ENCODE results near the gene DNAJC24.
"Not testable (repeated sequence)": the region's sequence is repeated elsewhere in the genome, so short reads cannot be mapped to it uniquely, and the experiment has no call there.

Gene DNAJC24, protein sequence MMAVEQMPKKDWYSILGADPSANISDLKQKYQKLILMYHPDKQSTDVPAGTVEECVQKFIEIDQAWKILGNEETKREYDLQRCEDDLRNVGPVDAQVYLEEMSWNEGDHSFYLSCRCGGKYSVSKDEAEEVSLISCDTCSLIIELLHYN

DNA sequence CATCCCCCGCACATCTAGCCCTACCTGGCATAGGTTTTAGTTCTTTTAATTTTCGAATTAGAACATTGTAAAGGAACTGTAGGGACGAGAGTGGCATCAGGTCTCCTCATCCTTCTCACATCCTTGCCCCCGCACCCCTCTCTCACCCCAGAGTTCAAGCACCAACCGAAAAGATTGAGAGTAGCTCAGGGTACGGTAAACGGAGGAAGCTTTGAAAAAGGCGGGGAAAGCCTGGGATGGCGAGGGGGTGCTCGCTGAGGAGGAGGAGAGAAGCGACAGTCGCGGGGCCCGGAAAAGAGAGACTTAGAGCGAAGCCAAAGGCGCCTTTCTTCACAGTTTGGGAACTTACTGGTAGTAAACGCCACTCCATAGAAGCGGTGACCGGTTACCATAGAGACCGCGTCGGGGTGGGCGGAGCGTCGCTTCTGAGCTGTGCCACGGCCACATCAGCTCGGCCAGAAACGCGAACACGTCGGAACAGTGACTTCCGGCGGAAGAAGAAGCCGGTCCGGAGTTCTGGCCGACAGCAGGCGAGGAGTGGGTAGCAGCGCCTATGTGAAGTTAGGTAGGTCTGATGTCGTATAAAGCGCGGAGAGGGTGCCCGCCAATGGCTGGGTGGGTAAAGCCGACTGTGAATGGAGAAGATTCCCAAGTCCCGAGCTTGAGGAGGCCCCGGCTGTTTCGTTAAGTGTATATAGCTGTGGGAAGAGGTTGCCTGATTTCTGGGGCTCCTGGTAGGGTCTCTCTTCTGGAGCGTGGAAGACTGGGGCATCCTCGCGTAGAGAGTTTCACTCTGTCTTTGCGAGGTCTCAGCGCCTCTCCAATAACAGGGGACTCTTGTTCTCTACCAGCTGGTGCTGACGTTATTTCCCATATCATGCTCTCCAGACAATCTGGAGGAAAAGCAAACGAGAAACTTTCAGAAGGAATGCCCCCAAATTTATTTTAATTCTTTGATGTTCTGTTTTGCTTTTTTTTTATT is at the start of gene DNAJC24, which contains the start of gene DCDC1:
Gene DNAJC24, plus strand, starts transcription at position 513 of the 982 bp plus-strand sequence. CDS start 889 bp downstream, outside the sequence.
Gene DCDC1, minus strand, starts transcription at position 392 of the 982 bp plus-strand sequence. CDS start 41,459 bp downstream, outside the sequence.
- Histone ChIP-seq H3K4me1 (no peaks in the 10 kb centered on the region), H3K27me3 (ENCODE audit: low read depth) (0 out of 2 replicates have a peak, but pooled peaks cover 4% of the 10 kb centered on the region), H3K9me3 (no peaks in the 10 kb centered on the region), H3K4me3 (peak within 1 kb of the TSS; percentile 60), H3K36me3 (replicated peaks) (no peaks in the 10 kb centered on the region)
- DNase-seq (ENCODE audit: low spot score in 2 of 2): peak; percentile 84 to 95
- in situ Hi-C loops (cut with MboI; ENCODE audit: low sequenced_read_pairs): no loop called here

DNA sequence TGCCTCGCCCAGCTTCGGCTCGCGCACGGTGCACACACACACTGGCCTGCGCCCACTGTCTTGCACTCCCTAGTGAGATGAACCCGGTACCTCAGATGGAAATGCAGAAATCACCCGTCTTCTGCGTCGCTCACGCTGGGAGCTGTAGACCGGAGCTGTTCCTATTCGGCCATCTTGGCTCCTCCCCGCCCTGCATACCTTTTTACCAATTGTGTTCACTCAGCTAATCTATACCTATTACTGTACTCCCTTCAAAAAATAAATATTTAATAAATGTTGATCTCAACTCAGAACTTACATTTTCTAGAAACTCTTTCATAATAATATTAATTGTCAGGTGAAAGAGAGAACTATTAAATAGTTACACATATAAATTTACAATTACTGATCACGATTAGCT is 48.2 kb upstream of the DNAJC24 start:
- H3K4me1 ChIP-seq; H3K9me3 ChIP-seq; DNase-seq (ENCODE audit: low spot score in 2 of 2); in situ Hi-C loops (cut with MboI; ENCODE audit: low sequenced_read_pairs); H3K4me3 ChIP-seq; H3K27me3 ChIP-seq (ENCODE audit: low read depth); H3K36me3 ChIP-seq (replicated peaks): not testable (repeated sequence)

DNA sequence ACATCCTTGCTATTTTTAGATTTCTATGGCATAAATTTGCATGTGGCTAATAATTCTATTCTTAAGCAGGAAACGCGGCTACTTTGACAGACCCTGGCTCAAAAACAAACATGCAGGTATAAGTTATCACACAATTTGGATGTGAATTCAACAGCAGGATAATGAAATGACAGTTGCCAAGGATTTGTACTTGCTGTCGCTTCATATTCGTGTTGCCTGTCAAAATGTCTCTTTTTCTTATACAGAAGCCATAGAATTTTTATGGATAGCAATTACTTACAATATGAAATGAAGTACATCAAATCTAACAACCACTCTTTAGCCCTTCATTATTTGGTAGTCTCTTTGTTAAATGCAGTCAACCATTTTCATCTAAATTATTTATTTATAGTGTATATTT is 46.5 kb upstream of the DNAJC24 start:
- no peak for DNase-seq (ENCODE audit: low spot score in 2 of 2)
- Histone ChIP-seq H3K9me3 (no peaks in the 10 kb centered on the region), H3K36me3 (replicated peaks) (no peaks in the 10 kb centered on the region), H3K4me3 (no peak overlapping the region), H3K4me1 (no peaks in the 10 kb centered on the region), H3K27me3 (ENCODE audit: low read depth) (no peaks in the 10 kb centered on the region)
- in situ Hi-C loops (cut with MboI; ENCODE audit: low sequenced_read_pairs): no loop called here

DNA sequence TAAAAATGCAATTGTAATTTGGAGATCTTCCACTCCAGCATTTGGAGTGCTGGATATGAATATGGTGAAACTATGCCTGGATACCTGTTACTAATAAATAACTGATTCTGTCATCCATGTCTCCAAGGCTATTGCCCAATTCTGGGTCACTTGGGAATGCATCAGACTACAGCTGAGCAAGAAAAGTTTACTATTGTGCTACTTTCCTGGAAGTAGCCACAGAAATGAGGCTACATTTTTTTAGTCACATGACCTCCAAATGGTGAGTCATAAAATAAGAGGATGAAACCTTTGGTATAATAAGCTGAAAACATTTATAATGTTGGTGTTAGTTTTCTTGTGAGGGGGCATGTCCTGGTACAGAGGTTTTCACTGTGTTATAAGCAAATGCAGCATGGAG is 44.5 kb upstream of the DNAJC24 start:
- in situ Hi-C loops (cut with MboI; ENCODE audit: low sequenced_read_pairs): no loop called here

DNA sequence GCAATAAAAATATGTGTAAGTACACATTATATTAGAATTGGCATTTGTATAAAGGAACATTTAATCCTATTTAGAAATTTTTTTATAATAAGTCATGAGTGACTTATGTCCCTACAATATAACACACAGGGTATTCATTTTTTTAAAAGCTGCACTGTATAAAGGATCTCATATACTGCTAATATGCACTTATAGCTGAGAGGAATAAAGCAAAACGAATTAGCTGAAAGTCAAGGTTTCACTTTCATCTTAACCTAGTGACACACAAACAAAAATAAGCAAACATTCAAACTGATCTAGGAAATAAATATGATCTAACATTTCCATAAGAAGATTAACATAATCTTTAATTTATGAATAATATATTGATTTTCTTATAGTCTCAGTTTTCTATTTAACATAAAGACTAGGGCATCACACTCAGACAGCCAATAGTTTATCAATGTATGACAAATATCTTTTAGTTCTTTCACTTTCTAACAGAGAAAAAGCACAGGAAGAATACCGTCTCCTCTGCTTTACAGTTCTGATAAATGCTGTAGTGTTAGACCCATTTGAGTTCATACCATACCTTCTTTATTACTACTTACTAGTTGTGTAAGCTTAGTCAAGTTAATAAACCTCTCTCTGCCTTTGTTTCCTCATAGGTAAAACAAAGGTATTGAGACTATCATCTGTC is 43.1 kb upstream of the DNAJC24 start:
- H3K4me3 ChIP-seq: no peak overlapping the region
- in situ Hi-C loops (cut with MboI; ENCODE audit: low sequenced_read_pairs): no loop called here
- no peaks in the 10 kb centered on the region for H3K27me3 ChIP-seq (ENCODE audit: low read depth)
- H3K9me3 ChIP-seq: no peaks in the 10 kb centered on the region
- no peaks in the 10 kb centered on the region for H3K36me3 ChIP-seq (replicated peaks)
- no peak for DNase-seq (ENCODE audit: low spot score in 2 of 2)
- no peaks in the 10 kb centered on the region for H3K4me1 ChIP-seq

More for the DNA sequence above, 44.5 kb upstream of the DNAJC24 start:
- Histone ChIP-seq H3K27me3 (ENCODE audit: low read depth) (no peaks in the 10 kb centered on the region), H3K9me3 (no peaks in the 10 kb centered on the region), H3K36me3 (replicated peaks) (no peaks in the 10 kb centered on the region), H3K4me3 (no peak overlapping the region), H3K4me1 (no peaks in the 10 kb centered on the region)
- DNase-seq (ENCODE audit: low spot score in 2 of 2): no peak

DNA sequence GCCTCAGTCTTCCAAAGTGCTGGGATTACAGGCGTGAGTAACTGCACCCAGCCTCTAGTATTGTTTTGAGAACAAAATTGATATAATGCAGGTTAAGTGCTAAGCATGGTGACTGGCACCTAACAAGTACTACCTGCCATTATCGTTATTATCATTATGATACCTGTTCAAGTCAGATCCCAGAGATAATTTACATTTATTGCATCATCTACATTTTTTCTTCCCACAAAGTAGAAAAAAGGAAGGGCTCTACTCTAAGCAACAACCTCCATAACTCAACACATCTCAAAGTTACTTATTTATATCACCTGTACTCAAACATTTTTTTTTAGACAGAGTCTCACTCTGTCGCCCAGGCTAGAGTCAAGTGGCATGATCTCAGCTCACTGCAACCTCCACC is 42.2 kb upstream of the DNAJC24 start:
- H3K4me3 ChIP-seq: no peak overlapping the region
- no peak for DNase-seq (ENCODE audit: low spot score in 2 of 2)

DNA sequence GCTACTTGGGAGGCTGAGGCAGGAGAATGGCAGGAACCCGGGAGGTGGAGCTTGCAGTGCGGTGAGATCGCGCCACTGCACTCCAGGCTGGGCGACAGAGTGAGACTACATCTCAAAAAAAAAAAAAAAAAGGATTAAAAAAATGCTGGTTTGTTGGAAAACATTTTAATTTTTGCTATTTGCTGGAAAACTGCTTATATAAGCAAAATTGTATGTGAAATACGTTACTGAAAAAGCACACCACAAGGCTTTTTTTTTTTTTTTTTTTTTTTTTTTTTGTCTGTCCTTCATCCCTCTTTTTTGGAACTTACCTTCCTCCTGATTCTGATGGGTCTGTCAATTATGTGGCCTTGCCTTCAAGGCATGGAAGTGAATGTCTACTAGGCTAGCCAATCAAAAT is 41.0 kb upstream of the DNAJC24 start:
- H3K27me3 ChIP-seq (ENCODE audit: low read depth): no peaks in the 10 kb centered on the region
- H3K9me3 ChIP-seq: no peaks in the 10 kb centered on the region
- no peaks in the 10 kb centered on the region for H3K36me3 ChIP-seq (replicated peaks)
- H3K4me3 ChIP-seq: no peak overlapping the region
- in situ Hi-C loops (cut with MboI; ENCODE audit: low sequenced_read_pairs): no loop called here
- DNase-seq (ENCODE audit: low spot score in 2 of 2): no peak
- H3K4me1 ChIP-seq: no peaks in the 10 kb centered on the region

More for the DNA sequence above, 42.2 kb upstream of the DNAJC24 start:
- H3K4me1 ChIP-seq: no peaks in the 10 kb centered on the region
- H3K36me3 ChIP-seq (replicated peaks): no peaks in the 10 kb centered on the region
- in situ Hi-C loops (cut with MboI; ENCODE audit: low sequenced_read_pairs): no loop called here
- no peaks in the 10 kb centered on the region for H3K9me3 ChIP-seq
- H3K27me3 ChIP-seq (ENCODE audit: low read depth): no peaks in the 10 kb centered on the region

DNA sequence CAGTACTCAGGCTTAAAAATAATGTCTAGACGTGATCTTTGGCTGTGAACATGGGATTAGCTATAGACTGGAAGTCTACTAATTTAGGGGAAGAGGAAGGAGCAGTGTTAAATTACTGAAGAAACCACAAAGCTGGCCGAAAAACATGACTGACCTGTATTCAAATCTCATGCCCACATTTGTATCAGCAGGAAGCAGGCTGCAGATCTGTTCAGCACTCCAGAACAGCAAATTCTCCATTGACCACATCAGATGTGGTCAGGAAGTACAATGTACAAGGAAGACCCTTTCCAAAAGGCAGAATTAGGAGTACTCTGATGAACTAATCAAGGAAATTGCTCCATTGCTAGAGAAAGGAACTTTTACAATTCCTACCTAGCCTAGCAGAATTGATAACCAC is 31.9 kb upstream of the DNAJC24 start:
- Histone ChIP-seq H3K4me3 (no peak overlapping the region), H3K36me3 (replicated peaks) (no peaks in the 10 kb centered on the region), H3K9me3 (no peaks in the 10 kb centered on the region), H3K4me1 (no peaks in the 10 kb centered on the region), H3K27me3 (ENCODE audit: low read depth) (peaks cover 6% of the 10 kb centered on the region; the same call in 1 of the 2 replicates)
- DNase-seq (ENCODE audit: low spot score in 2 of 2): no peak
- in situ Hi-C loops (cut with MboI; ENCODE audit: low sequenced_read_pairs): no loop called here

DNA sequence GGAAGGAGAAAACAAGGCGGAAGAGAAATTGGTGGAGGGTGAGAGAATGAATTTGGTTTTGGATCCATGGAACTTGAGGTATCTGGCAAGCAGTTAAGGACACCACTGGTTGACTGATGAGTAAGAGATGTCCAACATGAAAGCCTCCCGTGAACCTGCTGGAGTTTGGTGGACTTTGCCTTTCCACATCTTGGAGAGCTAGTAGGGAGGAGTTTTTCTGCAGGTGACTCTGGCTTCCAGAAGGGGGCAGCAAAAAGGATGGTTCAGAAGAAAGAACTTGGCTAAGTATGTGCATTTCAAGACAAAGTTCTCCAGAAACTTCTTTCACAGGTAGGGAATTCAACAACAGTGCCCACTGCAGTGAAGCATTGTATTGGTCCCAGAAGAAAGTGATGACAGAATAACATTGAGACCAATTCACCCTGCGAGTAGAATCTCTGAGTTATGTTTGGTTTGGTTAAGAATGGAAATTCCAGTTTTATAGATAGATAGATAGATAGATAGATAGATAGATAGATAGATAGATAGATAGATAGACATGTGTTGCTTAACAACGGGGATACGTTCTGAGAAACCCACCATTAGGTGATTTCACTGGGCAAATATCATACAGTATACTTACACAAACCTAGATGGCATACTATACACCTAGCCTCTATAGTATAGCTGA is 28.6 kb upstream of the DNAJC24 start:
- Histone ChIP-seq H3K36me3 (replicated peaks) (no peaks in the 10 kb centered on the region), H3K4me1 (no peaks in the 10 kb centered on the region), H3K4me3 (no peak overlapping the region), H3K9me3 (no peaks in the 10 kb centered on the region), H3K27me3 (ENCODE audit: low read depth) (peaks cover 6% of the 10 kb centered on the region)
- in situ Hi-C loops (cut with MboI; ENCODE audit: low sequenced_read_pairs): no loop called here
- DNase-seq (ENCODE audit: low spot score in 2 of 2): peak; percentile 21 to 39

DNA sequence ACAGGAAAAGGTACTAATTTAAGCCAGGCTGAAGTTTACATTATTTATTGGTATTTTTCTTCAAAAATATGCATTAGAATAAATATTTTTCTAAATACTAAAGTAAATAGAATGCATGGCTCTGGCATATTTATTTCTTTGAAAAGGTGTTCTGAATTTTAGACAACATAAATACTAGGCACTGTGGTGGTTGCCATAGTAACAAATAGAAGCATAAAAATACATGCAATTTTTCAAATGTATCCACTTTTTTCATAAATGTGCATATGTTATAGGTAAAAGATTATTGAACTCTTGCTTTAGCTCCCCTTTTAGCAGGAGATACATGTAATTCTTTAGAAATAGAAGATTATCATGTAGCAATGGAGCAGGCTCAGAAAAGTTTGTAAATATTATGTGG is 18.5 kb upstream of the DNAJC24 start:
- no peaks in the 10 kb centered on the region for H3K9me3 ChIP-seq
- no peak for DNase-seq (ENCODE audit: low spot score in 2 of 2)
- no peaks in the 10 kb centered on the region; the same call in 1 of the 2 replicates for H3K4me1 ChIP-seq
- in situ Hi-C loops (cut with MboI; ENCODE audit: low sequenced_read_pairs): no loop called here
- H3K36me3 ChIP-seq (replicated peaks): no peaks in the 10 kb centered on the region
- H3K27me3 ChIP-seq (ENCODE audit: low read depth): peaks cover 6% of the 10 kb centered on the region; the same call in 1 of the 2 replicates
- no peak overlapping the region for H3K4me3 ChIP-seq

DNA sequence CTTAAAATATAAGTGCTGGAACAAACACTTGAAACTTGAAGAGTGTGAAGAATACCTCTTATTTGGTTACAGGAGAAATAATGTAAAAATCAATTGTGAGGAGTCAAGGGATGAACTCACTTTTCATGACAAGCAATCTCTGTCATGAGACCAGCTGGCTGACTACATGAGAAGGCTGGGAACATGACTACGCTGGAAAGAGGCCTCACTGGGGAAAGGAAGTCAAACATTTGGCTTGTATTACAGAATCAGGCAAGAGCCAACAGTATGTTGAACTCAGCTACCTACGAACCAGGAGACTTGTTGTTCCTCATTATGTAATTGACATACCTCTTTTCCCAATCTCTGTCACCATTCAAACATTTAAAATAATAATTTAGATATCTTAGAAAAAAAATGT is 14.5 kb upstream of the DNAJC24 start:
- DNase-seq (ENCODE audit: low spot score in 2 of 2): no peak
- in situ Hi-C loops (cut with MboI; ENCODE audit: low sequenced_read_pairs): no loop called here
- Histone ChIP-seq H3K27me3 (ENCODE audit: low read depth) (peaks cover 6% of the 10 kb centered on the region; the same call in 1 of the 2 replicates), H3K4me1 (no peaks in the 10 kb centered on the region; the same call in 1 of the 2 replicates), H3K9me3 (no peaks in the 10 kb centered on the region), H3K36me3 (replicated peaks) (no peaks in the 10 kb centered on the region), H3K4me3 (no peak overlapping the region)

DNA sequence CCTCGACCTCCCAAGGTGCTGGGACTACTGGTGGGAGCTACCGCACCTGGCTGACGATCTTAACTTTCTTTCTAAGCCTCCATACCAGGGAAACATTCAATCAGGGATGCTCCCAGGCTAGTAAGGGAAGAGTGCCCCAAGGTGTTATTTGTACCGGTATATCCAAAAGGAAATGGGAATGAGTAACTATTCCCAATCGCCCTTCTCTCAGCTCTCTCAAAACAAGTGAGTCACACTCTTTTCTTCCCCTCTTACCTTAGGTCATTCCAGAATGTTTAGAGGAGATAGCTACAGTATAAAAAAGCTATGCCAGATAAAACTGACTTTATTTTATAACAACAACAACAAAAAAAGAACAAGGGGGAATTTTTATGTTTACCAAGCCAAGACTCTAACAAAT is 13.8 kb upstream of the DNAJC24 start:
- in situ Hi-C loops (cut with MboI; ENCODE audit: low sequenced_read_pairs): no loop called here
- H3K36me3 ChIP-seq (replicated peaks): no peaks in the 10 kb centered on the region
- peaks cover 6% of the 10 kb centered on the region; the same call in 1 of the 2 replicates for H3K27me3 ChIP-seq (ENCODE audit: low read depth)
- H3K4me3 ChIP-seq: no peak overlapping the region
- no peaks in the 10 kb centered on the region; the same call in 1 of the 2 replicates for H3K4me1 ChIP-seq
- DNase-seq (ENCODE audit: low spot score in 2 of 2): no peak
- no peaks in the 10 kb centered on the region for H3K9me3 ChIP-seq

DNA sequence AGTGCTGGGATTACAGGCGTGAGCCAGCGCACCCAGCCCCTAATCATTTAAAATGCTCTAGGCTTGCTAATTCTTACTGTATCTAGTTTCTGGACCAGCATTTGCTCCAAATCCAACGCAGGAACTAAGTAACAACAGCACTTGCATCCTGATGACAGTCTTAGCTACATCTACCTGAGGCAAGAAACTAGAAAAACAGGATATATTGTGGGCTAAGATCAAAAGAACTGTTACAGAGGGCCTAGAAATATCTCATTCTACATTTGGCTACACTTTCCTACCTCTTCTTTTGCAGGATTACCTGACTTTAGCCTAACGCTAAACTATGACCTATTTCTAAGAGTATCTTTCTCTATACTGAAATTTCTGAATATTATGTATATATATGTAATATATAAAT is 7.9 kb upstream of the DNAJC24 start:
- in situ Hi-C loops (cut with MboI; ENCODE audit: low sequenced_read_pairs): no loop called here
- Histone ChIP-seq H3K27me3 (ENCODE audit: low read depth) (peaks cover 11% of the 10 kb centered on the region; the same call in 1 of the 2 replicates), H3K4me1 (no peaks in the 10 kb centered on the region), H3K36me3 (replicated peaks) (no peaks in the 10 kb centered on the region), H3K9me3 (no peaks in the 10 kb centered on the region), H3K4me3 (no peak overlapping the region)
- DNase-seq (ENCODE audit: low spot score in 2 of 2): no peak
